DOHH2 (cell line): ENCODE data around the gene EML4.

Experiments used
- CTCF ChIP-seq: fragments of 200-600 bp; sonication (generic); IDR thresholded peaks from one replicate; pipeline ENCODE4 v1.5.1; 2014; ENCODE audit warnings: antibody characterized with exemption, mild to moderate bottlenecking, low read depth, low read length; ENCODE audit not compliant: poor library complexity, severe bottlenecking
- EZH2phosphoT487 ChIP-seq: fragments of 200-600 bp; sonication (generic); IDR thresholded peaks from 2 replicates; pipeline ENCODE4 v1.6.1; 2017; ENCODE audit warnings: borderline replicate concordance, mild to moderate bottlenecking, antibody characterized with exemption, low read length, moderate library complexity, mixed read lengths

GRCh38 chr2:42270757-42271156, 101.6 kb downstream of the EML4 start:
- no peak for TF ChIP-seq EZH2phosphoT487
- no peak for TF ChIP-seq CTCF
